GM19467 (cell line): ENCODE results near the gene UHRF1.
A peak's percentile ranks its signal among the peaks of the same experiment; 100 is the strongest.
"Not testable (repeated sequence)": the region's sequence is repeated elsewhere in the genome, so short reads cannot be mapped to it uniquely, and the experiment has no call there.

Experiments used
- ATAC-seq: cut with Tn5 transposase; IDR thresholded peaks from one replicate; pipeline ENCODE4 v1.9.1; 2021; ENCODE audit warnings: mild to moderate bottlenecking, moderate library complexity; ENCODE audit not compliant: unreplicated experiment

Gene UHRF1

GRCh38 chr19:4909156-4909896, at the start of gene UHRF1:
Gene UHRF1, plus strand, starts transcription at chr19:4909501. Its CDS starts 1,385 bp downstream, at chr19:4910886.
- no peak for ATAC-seq

GRCh38 chr19:4859697-4860096, 49.6 kb upstream of the UHRF1 start:
- ATAC-seq = no peak

- no peak for ATAC-seq
These were observed 48.2 kb upstream of the UHRF1 start for GRCh38 chr19:4861147-4861546.

GRCh38 chr19:4866595-4867424, 42.5 kb upstream of the UHRF1 start:
- ATAC-seq = no peak

GRCh38 chr19:4867534-4868285, 41.6 kb upstream of the UHRF1 start, which contains the start of gene PLIN3:
Gene PLIN3, minus strand, starts transcription at chr19:4867667. Its CDS starts 6,273 bp downstream, at chr19:4861394.
- peak; percentile 55 for ATAC-seq

GRCh38 chr19:4868286-4868834, 40.9 kb upstream of the UHRF1 start:
- no peak for ATAC-seq

- no peak for ATAC-seq
These were observed 39.1 kb upstream of the UHRF1 start for GRCh38 chr19:4870025-4870700.

GRCh38 chr19:4871711-4872110, 37.6 kb upstream of the UHRF1 start:
- no peak for ATAC-seq

- no peak for ATAC-seq
These were observed 35.4 kb upstream of the UHRF1 start for GRCh38 chr19:4873930-4874329.

GRCh38 chr19:4877753-4878490, 31.4 kb upstream of the UHRF1 start:
- ATAC-seq = no peak

GRCh38 chr19:4878491-4878968, 30.8 kb upstream of the UHRF1 start:
- no peak for ATAC-seq

GRCh38 chr19:4879041-4879440, 30.3 kb upstream of the UHRF1 start:
- ATAC-seq = no peak

GRCh38 chr19:4882874-4883273, 26.4 kb upstream of the UHRF1 start:
- ATAC-seq = not testable (repeated sequence)

GRCh38 chr19:4884993-4885392, 24.3 kb upstream of the UHRF1 start:
- not testable (repeated sequence) for ATAC-seq

GRCh38 chr19:4887803-4888202, 21.5 kb upstream of the UHRF1 start:
- ATAC-seq = not testable (repeated sequence)

GRCh38 chr19:4889034-4889815, 20.1 kb upstream of the UHRF1 start:
- no peak for ATAC-seq

- ATAC-seq = no peak
These were observed 18.2 kb upstream of the UHRF1 start for GRCh38 chr19:4891066-4891465.

- not testable (repeated sequence) for ATAC-seq
These were observed 16.3 kb upstream of the UHRF1 start for GRCh38 chr19:4892962-4893361.

- ATAC-seq = no peak
These were observed 12.9 kb upstream of the UHRF1 start for GRCh38 chr19:4896372-4896771.
